Measurements from ENCODE around the gene RTRAF.

- TF ChIP-seq SIN3A (IDR thresholded peaks at IDR 0.05; ENCODE audit: borderline replicate concordance, insufficient read depth, low read depth, low read length) (no peak), POLR2AphosphoS5 (IDR thresholded peaks at IDR 0.05; ENCODE audit: low read depth, low read length) (no peak), CTCF (IDR thresholded peaks at IDR 0.05) (no peak), TCF7L2 (IDR thresholded peaks at IDR 0.05; ENCODE audit: low read depth, low read length) (no peak)
- TF ChIP-seq, protein P1, sequence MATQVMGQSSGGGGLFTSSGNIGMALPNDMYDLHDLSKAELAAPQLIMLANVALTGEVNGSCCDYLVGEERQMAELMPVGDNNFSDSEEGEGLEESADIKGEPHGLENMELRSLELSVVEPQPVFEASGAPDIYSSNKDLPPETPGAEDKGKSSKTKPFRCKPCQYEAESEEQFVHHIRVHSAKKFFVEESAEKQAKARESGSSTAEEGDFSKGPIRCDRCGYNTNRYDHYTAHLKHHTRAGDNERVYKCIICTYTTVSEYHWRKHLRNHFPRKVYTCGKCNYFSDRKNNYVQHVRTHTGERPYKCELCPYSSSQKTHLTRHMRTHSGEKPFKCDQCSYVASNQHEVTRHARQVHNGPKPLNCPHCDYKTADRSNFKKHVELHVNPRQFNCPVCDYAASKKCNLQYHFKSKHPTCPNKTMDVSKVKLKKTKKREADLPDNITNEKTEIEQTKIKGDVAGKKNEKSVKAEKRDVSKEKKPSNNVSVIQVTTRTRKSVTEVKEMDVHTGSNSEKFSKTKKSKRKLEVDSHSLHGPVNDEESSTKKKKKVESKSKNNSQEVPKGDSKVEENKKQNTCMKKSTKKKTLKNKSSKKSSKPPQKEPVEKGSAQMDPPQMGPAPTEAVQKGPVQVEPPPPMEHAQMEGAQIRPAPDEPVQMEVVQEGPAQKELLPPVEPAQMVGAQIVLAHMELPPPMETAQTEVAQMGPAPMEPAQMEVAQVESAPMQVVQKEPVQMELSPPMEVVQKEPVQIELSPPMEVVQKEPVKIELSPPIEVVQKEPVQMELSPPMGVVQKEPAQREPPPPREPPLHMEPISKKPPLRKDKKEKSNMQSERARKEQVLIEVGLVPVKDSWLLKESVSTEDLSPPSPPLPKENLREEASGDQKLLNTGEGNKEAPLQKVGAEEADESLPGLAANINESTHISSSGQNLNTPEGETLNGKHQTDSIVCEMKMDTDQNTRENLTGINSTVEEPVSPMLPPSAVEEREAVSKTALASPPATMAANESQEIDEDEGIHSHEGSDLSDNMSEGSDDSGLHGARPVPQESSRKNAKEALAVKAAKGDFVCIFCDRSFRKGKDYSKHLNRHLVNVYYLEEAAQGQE (IDR thresholded peaks at IDR 0.05; ENCODE audit: insufficient read depth in 1 of 2, low read depth in 2 of 2, low read length in 1 of 2): no peak
Measured at GRCh38 chr14:51969852-51970540, 19.4 kb upstream of the RTRAF start.
